Measurements from ENCODE around the gene EHD4.
A peak's percentile ranks its signal among the peaks of the same experiment; 100 is the strongest.

Gene EHD4

DNA sequence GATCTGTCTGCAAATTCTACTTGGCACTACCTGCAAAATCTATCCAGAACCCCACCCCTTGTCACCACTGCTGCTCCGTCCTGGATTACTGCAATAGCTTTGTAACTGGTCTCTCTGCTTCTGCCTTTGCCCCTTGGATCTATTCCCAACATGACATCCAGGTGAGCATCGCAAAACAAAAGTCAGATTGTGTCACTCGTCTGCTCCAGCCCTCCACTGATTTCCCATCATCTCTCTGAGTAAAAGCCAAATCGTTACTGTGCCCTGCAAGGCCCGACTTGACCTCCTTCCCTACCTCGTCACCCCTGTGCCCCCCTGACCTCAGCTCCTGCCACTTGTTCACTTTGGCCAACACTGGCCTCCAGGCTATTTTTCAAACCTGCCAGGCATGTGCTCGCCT lies 87.9 kb downstream of the EHD4 start:
- H3K9me3 ChIP-seq (ENCODE audit: control insufficient read depth, insufficient read depth, low read length), result no peaks in the 10 kb centered on the region
- H3K4me1 ChIP-seq (ENCODE audit: insufficient read depth, low read length), result peaks cover 3% of the 10 kb centered on the region; the same call in 1 of the 2 replicates
- no peak overlapping the region for H3K9ac ChIP-seq (ENCODE audit: low read depth, low read length)
- no peaks in the 10 kb centered on the region for H3K36me3 ChIP-seq (ENCODE audit: insufficient read depth, low read length)

GRCh38 chr15:41883484-41883825 lies 88.9 kb downstream of the EHD4 start:
- peaks cover 3% of the 10 kb centered on the region; the same call in 1 of the 2 replicates for H3K4me1 ChIP-seq (ENCODE audit: insufficient read depth, low read length)
- H3K36me3 ChIP-seq (ENCODE audit: insufficient read depth, low read length), result no peaks in the 10 kb centered on the region
- no peak overlapping the region for H3K9ac ChIP-seq (ENCODE audit: low read depth, low read length)
- no peaks in the 10 kb centered on the region for H3K9me3 ChIP-seq (ENCODE audit: control insufficient read depth, insufficient read depth, low read length)

DNA sequence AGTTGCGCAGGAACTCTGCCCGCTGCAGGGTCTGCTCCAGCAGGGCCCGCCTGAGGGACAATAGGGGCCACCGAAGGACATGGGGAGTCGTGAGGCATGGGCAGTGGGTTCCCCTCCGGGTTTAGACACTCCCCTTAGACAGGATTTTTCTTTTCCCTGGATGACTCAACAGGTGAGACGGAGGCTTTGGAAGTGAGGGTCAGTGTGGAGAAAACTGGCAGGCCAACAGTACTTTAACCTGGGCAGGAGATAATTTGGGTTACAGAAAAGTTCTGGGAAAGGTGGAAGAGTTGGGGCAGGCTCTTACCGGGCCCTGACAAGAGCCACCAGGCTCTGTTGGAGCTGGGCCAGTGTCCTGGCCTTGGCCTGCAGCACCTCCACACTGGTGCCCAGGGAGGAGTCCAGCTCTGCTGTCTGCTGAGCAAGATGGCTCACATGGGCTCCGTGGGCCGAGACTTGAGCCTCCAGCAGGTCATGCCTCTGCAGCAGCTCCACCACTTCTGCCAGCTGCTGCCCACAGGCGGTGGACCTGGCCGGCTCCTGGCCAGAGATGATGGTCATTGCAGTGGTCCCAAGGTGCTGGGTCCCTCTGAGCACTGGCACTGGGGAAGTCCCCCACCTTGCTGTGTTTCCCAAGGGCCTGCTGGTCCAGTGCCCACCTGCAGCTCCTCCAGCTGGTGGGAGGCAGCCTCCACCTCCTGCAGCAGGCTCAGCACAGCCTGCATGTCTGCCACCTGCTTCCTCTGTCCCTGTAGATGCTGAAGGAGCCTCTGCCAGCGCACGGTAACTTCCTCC lies 89.5 kb downstream of the EHD4 start:
- Histone ChIP-seq H3K36me3 (ENCODE audit: insufficient read depth, low read length) (no peaks in the 10 kb centered on the region), H3K4me1 (ENCODE audit: insufficient read depth, low read length) (peaks cover 3% of the 10 kb centered on the region; the same call in 1 of the 2 replicates), H3K9ac (ENCODE audit: low read depth, low read length) (peak overlapping the region; percentile 51), H3K9me3 (ENCODE audit: control insufficient read depth, insufficient read depth, low read length) (no peaks in the 10 kb centered on the region)

DNA sequence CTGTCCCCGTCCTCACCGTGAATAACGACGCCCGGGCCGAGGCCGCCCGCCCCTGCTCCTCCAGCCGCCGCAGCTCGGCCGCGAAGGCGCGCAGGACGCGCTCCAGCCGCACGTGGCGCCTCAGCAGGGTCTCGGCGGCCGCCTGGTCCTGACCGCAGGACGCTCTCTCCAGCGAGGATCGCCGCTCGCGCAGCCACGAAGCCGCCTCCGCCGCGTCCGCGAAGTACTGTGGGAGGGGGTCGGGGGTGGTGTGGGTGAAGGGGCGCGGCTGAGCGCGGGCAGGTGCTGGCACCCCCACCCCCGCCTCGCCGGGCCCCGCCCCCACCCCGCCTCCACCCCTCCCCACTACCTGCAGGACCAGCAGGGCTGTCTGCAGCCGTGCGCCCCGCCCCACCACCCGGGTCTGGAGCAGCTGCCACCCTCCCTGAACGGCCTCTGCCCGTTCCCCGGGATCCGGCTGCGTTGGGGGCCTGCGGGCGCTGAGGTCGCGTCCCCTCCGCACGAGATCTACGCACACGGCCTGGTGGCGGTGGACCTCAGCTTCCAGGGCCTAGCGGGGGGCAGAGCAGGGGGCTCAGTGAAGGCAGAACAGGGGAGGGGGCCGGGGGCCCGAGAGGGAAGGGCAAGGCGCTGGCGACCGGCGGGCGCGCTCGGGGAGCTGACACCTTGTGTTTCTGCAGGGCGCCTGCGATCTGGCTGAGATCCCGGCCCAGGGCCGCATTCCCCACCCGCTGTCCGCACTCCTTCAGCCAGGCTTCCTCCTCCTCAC lies 90.3 kb downstream of the EHD4 start:
- H3K4me1 ChIP-seq (ENCODE audit: insufficient read depth, low read length), result peaks cover 3% of the 10 kb centered on the region; the same call in 1 of the 2 replicates
- peak overlapping the region; percentile 51 for H3K9ac ChIP-seq (ENCODE audit: low read depth, low read length)
- H3K9me3 ChIP-seq (ENCODE audit: control insufficient read depth, insufficient read depth, low read length), result no peaks in the 10 kb centered on the region
- H3K36me3 ChIP-seq (ENCODE audit: insufficient read depth, low read length), result no peaks in the 10 kb centered on the region

DNA sequence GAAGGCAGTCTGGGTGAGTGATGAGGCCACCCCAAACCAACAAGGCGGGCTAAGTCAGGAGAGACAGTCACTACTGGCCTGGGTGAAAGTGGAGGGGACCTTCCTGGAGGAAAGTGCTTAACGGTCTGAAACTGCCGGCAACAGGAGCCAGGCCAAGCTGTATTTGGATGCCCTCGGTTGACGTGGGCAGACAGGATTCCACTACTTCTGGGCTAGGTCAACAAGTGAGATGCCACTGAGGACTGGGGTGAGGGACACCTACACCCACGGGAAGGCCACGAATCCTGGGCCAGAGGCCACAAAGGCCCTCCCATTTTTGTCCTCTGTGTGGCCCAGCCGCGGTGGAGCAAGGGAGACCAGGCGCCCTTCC lies 90.8 kb downstream of the EHD4 start:
- no peaks in the 10 kb centered on the region for H3K36me3 ChIP-seq (ENCODE audit: insufficient read depth, low read length)
- H3K4me1 ChIP-seq (ENCODE audit: insufficient read depth, low read length), result peaks cover 3% of the 10 kb centered on the region; the same call in 1 of the 2 replicates
- H3K9ac ChIP-seq (ENCODE audit: low read depth, low read length), result no peak overlapping the region
- H3K9me3 ChIP-seq (ENCODE audit: control insufficient read depth, insufficient read depth, low read length), result no peaks in the 10 kb centered on the region

- Histone ChIP-seq H3K36me3 (ENCODE audit: insufficient read depth, low read length) (no peaks in the 10 kb centered on the region), H3K9me3 (ENCODE audit: control insufficient read depth, insufficient read depth, low read length) (no peaks in the 10 kb centered on the region), H3K4me1 (ENCODE audit: insufficient read depth, low read length) (peaks cover 3% of the 10 kb centered on the region; the same call in 1 of the 2 replicates), H3K9ac (ENCODE audit: low read depth, low read length) (no peak overlapping the region)
Measured at GRCh38 chr15:41881086-41881485, 91.3 kb downstream of the EHD4 start.

DNA sequence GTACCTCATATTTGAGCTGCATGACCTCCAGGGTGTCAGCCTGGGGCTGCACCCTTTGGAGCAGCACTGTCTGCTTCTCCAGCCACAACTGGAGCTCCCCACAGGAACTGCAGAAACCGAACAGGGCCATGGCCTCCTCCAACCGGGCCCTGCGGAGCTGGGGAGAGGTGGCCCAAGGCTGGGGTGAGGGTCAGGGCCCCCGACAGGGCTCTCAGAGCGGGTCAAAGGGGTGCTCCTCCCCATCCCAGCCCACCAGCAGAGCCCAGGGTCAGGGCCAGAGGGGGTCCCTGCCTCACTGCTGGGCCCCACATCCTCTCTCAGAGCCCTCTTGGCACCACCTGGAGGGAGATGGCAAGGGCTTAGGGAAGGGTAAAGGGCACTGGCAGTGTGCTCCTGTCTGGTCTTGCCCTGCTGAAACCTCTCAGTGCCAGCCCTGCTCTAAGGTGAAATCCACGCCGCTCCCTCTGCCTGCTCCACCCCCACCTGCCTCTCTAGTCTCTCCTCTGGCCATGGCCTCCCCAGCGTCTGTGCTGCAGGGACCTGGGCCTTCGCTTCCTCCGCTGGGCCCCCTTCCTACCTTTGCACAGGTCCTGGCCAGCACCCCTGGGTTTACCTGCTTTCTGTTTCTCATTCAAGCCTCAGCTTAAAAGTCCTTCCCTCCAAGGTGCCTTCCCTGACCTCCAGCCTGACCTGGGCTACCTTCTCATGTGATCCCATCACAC lies 92.0 kb downstream of the EHD4 start:
- Histone ChIP-seq H3K9ac (ENCODE audit: low read depth, low read length) (no peak overlapping the region), H3K36me3 (ENCODE audit: insufficient read depth, low read length) (no peaks in the 10 kb centered on the region)

GRCh38 chr15:41879321-41879845 lies 93.0 kb downstream of the EHD4 start:
- H3K9ac ChIP-seq (ENCODE audit: low read depth, low read length), result no peak overlapping the region
- no peaks in the 10 kb centered on the region for H3K36me3 ChIP-seq (ENCODE audit: insufficient read depth, low read length)
- H3K4me1 ChIP-seq (ENCODE audit: insufficient read depth, low read length), result peaks cover 3% of the 10 kb centered on the region; the same call in 1 of the 2 replicates
- no peaks in the 10 kb centered on the region for H3K9me3 ChIP-seq (ENCODE audit: control insufficient read depth, insufficient read depth, low read length)

More for the DNA sequence above, 92.0 kb downstream of the EHD4 start:
- Histone ChIP-seq H3K9me3 (ENCODE audit: control insufficient read depth, insufficient read depth, low read length) (no peaks in the 10 kb centered on the region), H3K4me1 (ENCODE audit: insufficient read depth, low read length) (peaks cover 3% of the 10 kb centered on the region; the same call in 1 of the 2 replicates)

- Histone ChIP-seq H3K36me3 (ENCODE audit: insufficient read depth, low read length) (no peaks in the 10 kb centered on the region), H3K9me3 (ENCODE audit: control insufficient read depth, insufficient read depth, low read length) (no peaks in the 10 kb centered on the region), H3K4me1 (ENCODE audit: insufficient read depth, low read length) (peaks cover 3% of the 10 kb centered on the region; the same call in 1 of the 2 replicates), H3K9ac (ENCODE audit: low read depth, low read length) (no peak overlapping the region)
Measured at GRCh38 chr15:41878355-41878699, 94.0 kb downstream of the EHD4 start.

DNA sequence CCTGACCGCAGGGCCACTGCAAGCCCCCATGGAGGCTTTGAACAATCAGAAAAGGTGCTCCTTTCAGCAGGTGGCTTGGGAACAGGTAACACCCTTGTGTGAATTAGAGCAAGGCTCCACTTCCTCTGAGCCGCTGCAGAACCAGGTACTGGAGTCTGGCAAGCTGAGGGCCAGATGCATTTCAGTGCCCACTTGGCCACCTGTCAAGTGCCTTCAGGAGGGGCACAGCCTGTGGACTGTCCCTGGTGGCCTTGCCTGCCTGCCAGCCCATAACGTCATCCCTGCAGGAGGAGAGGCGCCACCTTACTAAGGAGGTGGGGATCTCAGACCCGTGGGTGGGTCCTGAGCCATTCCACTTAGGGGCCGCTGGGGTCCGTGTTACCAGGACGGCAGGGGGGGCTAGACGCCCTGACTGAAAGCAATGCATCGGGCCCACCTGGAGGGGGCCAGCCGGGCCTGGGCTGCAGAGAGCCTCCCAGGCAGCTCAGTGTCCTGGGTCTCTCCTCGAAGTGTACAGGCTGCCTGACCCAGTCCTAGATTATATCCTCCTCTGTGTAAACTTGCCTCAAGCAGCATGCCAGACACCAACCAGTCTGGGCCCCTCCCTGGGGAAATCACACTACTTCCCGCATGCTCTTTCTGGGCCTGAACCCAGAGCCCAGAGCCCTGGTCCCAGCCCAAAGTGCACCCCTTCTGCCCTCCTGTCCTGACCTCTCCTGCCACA lies 94.6 kb downstream of the EHD4 start:
- peaks cover 1% of the 10 kb centered on the region; the same call in 1 of the 2 replicates for H3K4me1 ChIP-seq (ENCODE audit: insufficient read depth, low read length)
- no peak overlapping the region for H3K9ac ChIP-seq (ENCODE audit: low read depth, low read length)
- H3K36me3 ChIP-seq (ENCODE audit: insufficient read depth, low read length), result no peaks in the 10 kb centered on the region
- H3K9me3 ChIP-seq (ENCODE audit: control insufficient read depth, insufficient read depth, low read length), result no peaks in the 10 kb centered on the region

DNA sequence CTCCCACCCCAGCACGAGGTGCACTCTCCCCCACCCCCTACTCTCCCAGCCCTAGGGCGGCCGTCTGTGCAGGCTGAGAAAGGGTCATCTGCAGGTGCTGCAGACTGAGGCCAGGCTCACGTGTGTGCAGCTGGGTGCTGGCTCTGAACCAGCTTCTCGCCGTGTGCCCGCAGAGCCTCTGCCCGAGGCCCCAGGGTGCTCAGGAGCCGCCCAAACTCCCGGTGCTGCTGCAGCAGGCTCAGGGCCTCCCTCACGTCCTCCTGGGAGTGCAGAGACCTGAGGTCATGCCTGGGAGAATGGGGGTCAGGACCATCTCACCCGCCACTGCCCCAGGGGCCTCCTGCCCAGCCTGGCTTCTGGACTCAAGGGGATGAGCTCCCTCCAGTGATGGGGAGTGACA lies 95.7 kb downstream of the EHD4 start:
- Histone ChIP-seq H3K4me1 (ENCODE audit: insufficient read depth, low read length) (no peaks in the 10 kb centered on the region), H3K36me3 (ENCODE audit: insufficient read depth, low read length) (no peaks in the 10 kb centered on the region), H3K9ac (ENCODE audit: low read depth, low read length) (no peak overlapping the region)

GRCh38 chr15:41876007-41876406 lies 96.3 kb downstream of the EHD4 start:
- Histone ChIP-seq H3K9ac (ENCODE audit: low read depth, low read length) (no peak overlapping the region), H3K9me3 (ENCODE audit: control insufficient read depth, insufficient read depth, low read length) (no peaks in the 10 kb centered on the region), H3K36me3 (ENCODE audit: insufficient read depth, low read length) (no peaks in the 10 kb centered on the region)

More for the DNA sequence above, 95.7 kb downstream of the EHD4 start:
- no peaks in the 10 kb centered on the region for H3K9me3 ChIP-seq (ENCODE audit: control insufficient read depth, insufficient read depth, low read length)

GRCh38 chr15:41874736-41875135 lies 97.6 kb downstream of the EHD4 start:
- H3K9ac ChIP-seq (ENCODE audit: low read depth, low read length), result no peak overlapping the region
- no peaks in the 10 kb centered on the region for H3K4me1 ChIP-seq (ENCODE audit: insufficient read depth, low read length)
- H3K9me3 ChIP-seq (ENCODE audit: control insufficient read depth, insufficient read depth, low read length), result no peaks in the 10 kb centered on the region
- H3K36me3 ChIP-seq (ENCODE audit: insufficient read depth, low read length), result no peaks in the 10 kb centered on the region

More at GRCh38 chr15:41876007-41876406, 96.3 kb downstream of the EHD4 start:
- H3K4me1 ChIP-seq (ENCODE audit: insufficient read depth, low read length), result no peaks in the 10 kb centered on the region

GRCh38 chr15:41873711-41874110 lies 98.6 kb downstream of the EHD4 start:
- no peak overlapping the region for H3K9ac ChIP-seq (ENCODE audit: low read depth, low read length)
- no peaks in the 10 kb centered on the region for H3K9me3 ChIP-seq (ENCODE audit: control insufficient read depth, insufficient read depth, low read length)
- no peaks in the 10 kb centered on the region for H3K36me3 ChIP-seq (ENCODE audit: insufficient read depth, low read length)
- no peaks in the 10 kb centered on the region for H3K4me1 ChIP-seq (ENCODE audit: insufficient read depth, low read length)
